ENCODE results near the gene GAGE12J. TPM values are rescaled to one million over a fixed set of nuclear protein-coding genes. Genes with fewer than 3 reads are reported as not detected.
"Not testable (repeated sequence)": the region's sequence is repeated elsewhere in the genome, so short reads cannot be mapped to it uniquely, and the experiment has no call there.

The GAGE12J gene
- total and polyA plus RNA-seq, 12 donors, result not detected

DNA sequence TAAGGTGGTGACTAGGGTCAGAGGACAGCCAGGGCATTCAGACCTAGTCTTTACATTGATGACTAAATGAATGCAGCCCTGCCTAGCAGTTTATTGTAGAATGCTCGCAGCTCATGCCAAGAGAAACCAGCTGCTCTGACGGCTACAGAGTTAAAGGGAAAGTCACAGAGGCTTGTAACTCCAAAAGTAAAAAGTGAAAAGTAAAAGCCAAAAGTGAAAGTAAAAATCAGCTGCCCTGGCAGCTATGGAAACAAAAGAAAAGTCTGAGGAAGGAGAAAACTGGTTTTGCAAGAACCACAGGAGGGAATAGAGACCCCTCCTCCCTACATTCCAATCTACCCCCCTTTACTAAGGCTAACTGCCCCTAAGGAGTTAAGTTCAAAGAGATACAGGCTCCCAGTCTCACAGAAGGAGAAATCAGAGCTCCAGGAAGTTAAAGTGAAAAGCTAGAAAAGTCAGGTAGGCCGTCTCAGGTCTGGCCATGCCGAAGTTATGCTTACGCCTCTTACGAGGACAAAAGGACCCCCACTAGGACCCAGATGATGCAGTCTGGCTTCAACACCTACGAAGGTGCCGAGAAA lies 12.3 kb upstream of the GAGE12J start:
- intact Hi-C loops (cut with DNase I), result no loop called here
- H3K27ac ChIP-seq, result peak overlapping the region in 9 of 10 donors; percentile 13 to 77 (median 50)
- H3K9me3 ChIP-seq, result no peaks in the 10 kb centered on the region
- TF ChIP-seq CTCF (IDR thresholded peaks at IDR 0.05), result no peak
- no peak for DNase-seq
- 3 to 7% methylated on average over 8 of the region's 8 CpGs for WGBS, 2 donors
- H3K27me3 ChIP-seq, result no peaks in the 10 kb centered on the region
- peaks cover 0 to 21% (median 5%) of the 10 kb centered on the region in 9 donors for H3K4me1 ChIP-seq
- peak overlapping the region; percentile 17 to 51 (median 44) for H3K4me3 ChIP-seq
- H3K36me3 ChIP-seq, result no peaks in the 10 kb centered on the region
- ATAC-seq, result peak in 5 of 8 donors; percentile 21 to 67 (median 37)

DNA sequence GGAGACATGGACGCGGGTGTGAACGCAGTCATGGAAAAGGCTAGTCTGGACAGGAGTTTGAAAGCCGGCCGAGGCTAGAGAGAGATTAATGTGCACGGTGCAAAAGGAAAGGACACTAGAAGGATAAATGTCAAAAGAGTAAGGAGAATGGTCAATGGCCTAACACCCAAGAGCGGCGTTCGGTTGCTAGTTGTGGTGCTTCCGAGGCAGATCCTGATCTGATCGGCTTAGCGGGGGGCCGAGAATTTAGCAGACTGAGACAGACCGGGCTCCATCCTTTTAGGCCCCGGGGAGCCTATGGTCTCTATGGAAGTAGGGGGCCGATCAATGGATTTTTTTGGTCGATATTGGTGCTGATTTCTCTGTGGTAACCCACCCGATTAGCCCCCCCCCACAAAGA lies 11.5 kb upstream of the GAGE12J start:
- ATAC-seq (no peak), DNase-seq (no peak)
- Histone ChIP-seq H3K27me3 (no peaks in the 10 kb centered on the region), H3K9me3 (no peaks in the 10 kb centered on the region), H3K4me1 (peaks cover 0 to 21% (median 5%) of the 10 kb centered on the region in 9 donors), H3K36me3 (no peaks in the 10 kb centered on the region), H3K27ac (no peak overlapping the region), H3K4me3 (peak overlapping the region in 1 of 10 donors; percentile 48)
- 49 to 66% methylated on average over 18 of the region's 18 CpGs for WGBS, 2 donors
- intact Hi-C loops (cut with DNase I), result no loop called here
- TF ChIP-seq CTCF (IDR thresholded peaks at IDR 0.05), result no peak

DNA sequence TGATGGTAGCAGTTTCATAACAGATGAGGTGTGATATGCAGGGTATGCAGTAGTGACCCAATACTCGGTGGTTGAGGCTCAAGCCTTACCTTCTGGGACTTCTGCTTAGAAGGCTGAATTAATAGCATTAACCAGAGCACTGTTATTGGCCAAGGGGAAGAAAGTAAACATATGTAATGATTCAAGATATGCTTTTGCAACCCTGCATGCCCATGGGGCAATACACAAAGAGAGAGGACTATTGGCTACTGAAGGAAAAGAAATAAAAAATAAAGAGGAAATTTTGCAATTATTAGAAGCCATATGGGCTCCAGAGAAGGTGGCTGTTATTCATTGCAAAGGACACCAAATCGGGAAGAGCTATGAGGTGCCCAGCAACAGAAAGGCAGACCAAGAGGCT lies 9.7 kb upstream of the GAGE12J start:
- H3K9me3 ChIP-seq, result no peaks in the 10 kb centered on the region
- no peak for TF ChIP-seq CTCF (IDR thresholded peaks at IDR 0.05)

GRCh38 chrX:49316085-49316484 lies 5.8 kb upstream of the GAGE12J start:
- H3K27me3 ChIP-seq, result no peaks in the 10 kb centered on the region
- TF ChIP-seq CTCF (IDR thresholded peaks at IDR 0.05), result no peak
- ATAC-seq (no peak), DNase-seq (no peak)
- H3K4me1 ChIP-seq, result no peaks in the 10 kb centered on the region
- 43 to 48% methylated on average over 4 of the region's 4 CpGs for WGBS, 2 donors
- H3K9me3 ChIP-seq, result no peaks in the 10 kb centered on the region
- H3K36me3 ChIP-seq, result no peaks in the 10 kb centered on the region
- intact Hi-C loops (cut with DNase I), result no loop called here
- H3K4me3 ChIP-seq, result no peak overlapping the region
- no peak overlapping the region for H3K27ac ChIP-seq

More for the DNA sequence above, 9.7 kb upstream of the GAGE12J start:
- ATAC-seq (no peak), DNase-seq (no peak)
- no peaks in the 10 kb centered on the region for H3K36me3 ChIP-seq
- peaks cover 0 to 21% (median 5%) of the 10 kb centered on the region in 9 donors for H3K4me1 ChIP-seq
- 79 to 82% methylated on average over 2 of the region's 2 CpGs for WGBS, 2 donors
- no peaks in the 10 kb centered on the region for H3K27me3 ChIP-seq
- intact Hi-C loops (cut with DNase I), result no loop called here
- no peak overlapping the region for H3K27ac ChIP-seq
- H3K4me3 ChIP-seq, result no peak overlapping the region

GRCh38 chrX:49322266-49322665 lies 429 bp downstream of the GAGE12J start:
- ATAC-seq; intact Hi-C loops (cut with DNase I); H3K4me1 ChIP-seq; H3K36me3 ChIP-seq; H3K4me3 ChIP-seq; H3K27me3 ChIP-seq; H3K27ac ChIP-seq; H3K9me3 ChIP-seq; DNase-seq: not testable (repeated sequence)
- no CpG with 5 or more reads among the region's 27 CpGs for WGBS, 2 donors

DNA sequence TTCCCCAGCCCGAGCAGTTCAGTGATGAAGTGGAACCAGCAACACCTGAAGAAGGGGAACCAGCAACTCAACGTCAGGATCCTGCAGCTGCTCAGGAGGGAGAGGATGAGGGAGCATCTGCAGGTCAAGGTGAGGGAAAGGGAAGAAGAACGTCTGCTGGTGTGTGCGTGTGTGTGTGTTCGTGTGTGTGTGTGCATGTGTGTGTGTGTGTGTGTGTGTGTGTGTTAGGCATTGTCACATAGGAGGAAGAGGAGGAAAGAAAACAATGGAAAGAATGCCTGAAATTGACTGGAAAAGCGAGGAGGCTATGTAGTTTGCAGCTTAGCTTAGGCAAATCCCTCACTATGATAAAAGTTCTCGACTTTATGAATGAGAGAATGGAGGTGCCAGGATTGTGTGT lies 1.9 kb downstream of the GAGE12J start:
- H3K27me3 ChIP-seq; H3K9me3 ChIP-seq; ATAC-seq; DNase-seq; H3K36me3 ChIP-seq; H3K4me1 ChIP-seq; H3K4me3 ChIP-seq; intact Hi-C loops (cut with DNase I); H3K27ac ChIP-seq: not testable (repeated sequence)
- WGBS, 2 donors, result 83% methylated on average over 1 of the region's 7 CpGs; no CpG with 5 or more reads in 1 of the 2 donors

DNA sequence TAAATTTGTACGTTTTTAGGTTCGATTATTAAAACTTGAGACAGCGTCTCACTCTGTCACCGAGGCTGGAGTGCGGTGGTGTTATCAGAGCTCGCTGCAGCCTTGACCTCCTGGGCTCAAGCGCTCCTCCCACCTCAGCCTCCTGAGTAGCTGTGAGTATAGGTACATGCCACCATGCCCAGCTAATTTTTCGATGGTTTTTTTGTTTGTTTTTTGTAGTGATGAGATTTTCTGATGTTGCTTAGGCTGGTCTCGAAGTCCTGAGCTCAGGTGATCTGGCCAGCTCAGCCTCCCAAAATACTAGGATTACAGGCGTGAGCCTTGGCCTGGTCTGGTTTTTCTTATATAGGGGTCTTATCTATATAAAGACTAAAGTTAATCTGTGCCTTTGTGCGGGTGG lies 8.6 kb downstream of the GAGE12J start:
- intact Hi-C loops (cut with DNase I); ATAC-seq; H3K4me1 ChIP-seq; H3K4me3 ChIP-seq; H3K27ac ChIP-seq; H3K27me3 ChIP-seq; DNase-seq; H3K9me3 ChIP-seq; H3K36me3 ChIP-seq: not testable (repeated sequence)
- WGBS, 2 donors, result 91 to 95% methylated on average over 3 of the region's 11 CpGs

DNA sequence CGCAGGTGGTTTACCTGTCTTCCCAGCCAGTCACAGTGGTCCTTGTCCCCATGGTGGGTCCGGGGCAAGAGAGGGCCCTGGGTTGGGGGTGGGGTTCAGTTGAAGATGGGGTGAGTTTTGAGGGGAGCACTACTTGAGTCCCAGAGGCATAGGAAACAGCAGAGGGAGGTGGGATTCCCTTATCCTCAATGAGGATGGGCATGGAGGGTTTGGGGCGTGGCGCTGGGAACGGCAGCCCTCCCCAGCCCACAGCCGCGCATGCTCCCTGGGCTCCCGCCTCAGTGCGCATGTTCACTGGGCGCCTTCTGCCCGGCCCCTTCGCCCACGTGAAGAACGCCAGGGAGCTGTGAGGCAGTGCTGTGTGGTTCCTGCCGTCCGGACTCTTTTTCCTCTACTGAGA lies 9.4 kb downstream of the GAGE12J start, which contains the start of gene GAGE13:
Gene GAGE13 (plus strand): TSS at position 301 of the 400 bp plus-strand sequence. CDS start 1,156 bp downstream, outside the sequence.
- H3K4me3 ChIP-seq; H3K27ac ChIP-seq; DNase-seq; H3K4me1 ChIP-seq; H3K36me3 ChIP-seq; ATAC-seq; H3K9me3 ChIP-seq; H3K27me3 ChIP-seq; intact Hi-C loops (cut with DNase I): not testable (repeated sequence)
- no CpG with 5 or more reads among the region's 16 CpGs for WGBS, 2 donors

Measured in heart right ventricle (tissue), 16 donors.